ENCODE data around the gene MIER1. TPM values are rescaled to one million over a fixed set of nuclear protein-coding genes. Genes with fewer than 3 reads are reported as not detected.

Gene MIER1
- total RNA-seq, 1 experiment from 2014 or later: 28.7 TPM

GRCh38 chr1:66945316-66945715, 20.5 kb downstream of the MIER1 start:
- H3K9ac ChIP-seq (ENCODE audit: low read length): no peak overlapping the region
- H3K79me2 ChIP-seq (ENCODE audit: insufficient read depth, low read length): peaks cover 85% of the 10 kb centered on the region
- BruUV-seq (replicated peaks): no TSS peak
- H3K4me2 ChIP-seq (ENCODE audit: low read length): no peak overlapping the region
- ChIA-PET POLR2A (no interaction called here), CTCF (no interaction called here), RAD21 (ENCODE audit: low non-redundant PET in 1 of 2, low total read pairs in 2 of 2, uncharacterized antibody in 2 of 2, unreplicated experiment in 2 of 2) (no interaction called here)
- H2AFZ ChIP-seq (ENCODE audit: low read depth, low read length, poor library complexity, severe bottlenecking): no peak overlapping the region
- intact Hi-C loops (cut with micrococcal nuclease): no loop called here
- no peaks in the 10 kb centered on the region for H4K20me1 ChIP-seq (ENCODE audit: insufficient read depth)
- H3K27me3 ChIP-seq (ENCODE audit: insufficient read depth, low read length): no peaks in the 10 kb centered on the region
- H3K4me1 ChIP-seq (ENCODE audit: control insufficient read depth in 1 of 2, insufficient read depth in 2 of 2, low read length in 2 of 2): peaks cover 20 to 41% of the 10 kb centered on the region in 2 experiments
- H3K27ac ChIP-seq (ENCODE audit: low read depth, low read length): no peak overlapping the region; the same call in 1 of the 2 replicates
- H3K9me2 ChIP-seq (ENCODE audit: insufficient read depth): no peaks in the 10 kb centered on the region
- ATAC-seq (no peak), DNase-seq (ENCODE audit: low read depth, low spot score) (no peak)
- peaks cover 17 to 26% of the 10 kb centered on the region in 2 experiments for H3K36me3 ChIP-seq (ENCODE audit: control insufficient read depth in 1 of 2, insufficient read depth in 2 of 2, low read length in 2 of 2)
- no peaks in the 10 kb centered on the region for H3K9me3 ChIP-seq (ENCODE audit: control insufficient read depth in 1 of 2, insufficient read depth in 1 of 2, low read depth in 1 of 2, low read length in 2 of 2)
- no peak for TF ChIP-seq FOSL1 (IDR thresholded peaks at IDR 0.05; ENCODE audit: low read depth)
- no peak overlapping the region for H3K4me3 ChIP-seq (replicated peaks in 1 of 2; ENCODE audit: low read depth in 1 of 2, low read length in 2 of 2)

- H3K27ac ChIP-seq (ENCODE audit: low read depth, low read length): no peak overlapping the region
- ChIA-PET POLR2A (no interaction called here), CTCF (no interaction called here)
These were observed 22.5 kb downstream of the MIER1 start for GRCh38 chr1:66947267-66947666.

More at GRCh38 chr1:66947267-66947666, 22.5 kb downstream of the MIER1 start:
- no peak for TF ChIP-seq ZFX (IDR thresholded peaks at IDR 0.05)
- TF ChIP-seq YY1 (IDR thresholded peaks at IDR 0.05; ENCODE audit: extremely low read depth, insufficient replicate concordance, low read depth, low read length): no peak
- TF ChIP-seq CTCF (IDR thresholded peaks at IDR 0.05 in 2 of 3, conservative IDR thresholded peaks at IDR 0.05 in 1 of 3; ENCODE audit: borderline replicate concordance in 1 of 3, insufficient read depth in 1 of 3, low read depth in 2 of 3, low read length in 2 of 3): no peak
- TF ChIP-seq ZNF274 (IDR thresholded peaks at IDR 0.05; ENCODE audit: low read depth, low read length): no peak
- TF ChIP-seq POLR2A (IDR thresholded peaks at IDR 0.05; ENCODE audit: borderline replicate concordance, extremely low read depth, insufficient read depth, insufficient read length): no peak
- no peak for TF ChIP-seq JUND (IDR thresholded peaks at IDR 0.05)
- TF ChIP-seq MAX (IDR thresholded peaks at IDR 0.05): no peak
- no peak for TF ChIP-seq ZBTB33 (IDR thresholded peaks at IDR 0.05; ENCODE audit: extremely low read depth, insufficient replicate concordance, low read length)
- no peak for TF ChIP-seq SRF (IDR thresholded peaks at IDR 0.05; ENCODE audit: low read depth)
- no peak for TF ChIP-seq CEBPB (IDR thresholded peaks at IDR 0.05; ENCODE audit: low read depth)
- TF ChIP-seq RAD21 (IDR thresholded peaks at IDR 0.05; ENCODE audit: low read depth): no peak
- no peak for TF ChIP-seq CBX3 (IDR thresholded peaks at IDR 0.05; ENCODE audit: low read depth)
- no peak for TF ChIP-seq POLR2AphosphoS5 (IDR thresholded peaks at IDR 0.05; ENCODE audit: low read depth, low read length)
- TF ChIP-seq ATF3 (IDR thresholded peaks at IDR 0.05): no peak
- Histone ChIP-seq H4K20me1 (ENCODE audit: insufficient read depth) (no peaks in the 10 kb centered on the region), H3K9me2 (ENCODE audit: insufficient read depth) (no peaks in the 10 kb centered on the region), H3K9me3 (ENCODE audit: control insufficient read depth in 1 of 2, insufficient read depth in 1 of 2, low read depth in 1 of 2, low read length in 2 of 2) (no peaks in the 10 kb centered on the region), H3K79me2 (ENCODE audit: insufficient read depth, low read length) (peaks cover 81% of the 10 kb centered on the region), H3K4me1 (ENCODE audit: control insufficient read depth in 1 of 2, insufficient read depth in 2 of 2, low read length in 2 of 2) (peaks cover 20 to 32% of the 10 kb centered on the region in 2 experiments), H3K4me2 (ENCODE audit: low read length) (no peak overlapping the region), H3K36me3 (ENCODE audit: control insufficient read depth in 1 of 2, insufficient read depth in 2 of 2, low read length in 2 of 2) (peaks cover 16 to 23% of the 10 kb centered on the region in 2 experiments), H2AFZ (ENCODE audit: low read depth, low read length, poor library complexity, severe bottlenecking) (no peak overlapping the region), H3K9ac (ENCODE audit: low read length) (no peak overlapping the region), H3K27me3 (ENCODE audit: insufficient read depth, low read length) (no peaks in the 10 kb centered on the region), H3K4me3 (replicated peaks in 1 of 2; ENCODE audit: low read depth in 1 of 2, low read length in 2 of 2) (no peak overlapping the region)
- ATAC-seq (no peak), DNase-seq (ENCODE audit: low read depth, low spot score) (no peak)
- intact Hi-C loops (cut with micrococcal nuclease): no loop called here
- RAD21 ChIA-PET (ENCODE audit: low non-redundant PET in 1 of 2, low total read pairs in 2 of 2, uncharacterized antibody in 2 of 2, unreplicated experiment in 2 of 2): no interaction called here
- BruUV-seq (replicated peaks): no TSS peak
